Panc1 (cell line): ENCODE results near the gene PALD1. TPM values are rescaled to one million over a fixed set of nuclear protein-coding genes. Genes with fewer than 3 reads are reported as not detected.

ENCODE experiments used
- ATAC-seq: fragments of 200-7000 bp; cut with Tn5 transposase; 2 replicates; pipeline ENCODE4 v1.9.1; 2020; ENCODE audit warnings: mild to moderate bottlenecking, moderate library complexity
- BruUV-seq: library from RNA; stranded (reverse); fragments of 400-500 nt; replicated peaks from 2 replicates; lab custom pipeline; 2021; lab: Mats Ljungman, UMichigan
- CTCF ChIA-PET: fragments of 300-600 bp; sonication (Branson Sonifier 250); formaldehyde crosslinking; loops from one replicate; lab custom pipeline; 2022; ENCODE audit warnings: antibody characterized with exemption; lab: Charles Lee
- POLR2A ChIA-PET: fragments of 300-600 bp; sonication (Branson Sonifier 250); formaldehyde crosslinking; loops from one replicate; lab custom pipeline; 2022; ENCODE audit warnings: antibody characterized with exemption; lab: Charles Lee
- DNase-seq: peaks from one replicate; pipeline ENCODE4 v3.0.0-alpha.2; 2010; ENCODE audit warnings: low read depth, low spot score
- H3K27ac ChIP-seq: 2 replicates; pipeline ENCODE4 v1.5.1; 2011; ENCODE audit warnings: mild to moderate bottlenecking, low read length, inconsistent platforms
- H3K27me3 ChIP-seq: fragments of 200-500 bp; sonication (Bioruptor generic); 2 replicates; pipeline ENCODE4 v1.6.0; 2014; ENCODE audit warnings: low read length, inconsistent platforms; ENCODE audit not compliant: control insufficient read depth, insufficient read depth
- H3K36me3 ChIP-seq: fragments of 200-500 bp; sonication (Bioruptor generic); 2 replicates; pipeline ENCODE4 v1.5.1; 2014; ENCODE audit warnings: inconsistent platforms, mild to moderate bottlenecking, low read length, moderate library complexity; ENCODE audit not compliant: control insufficient read depth, insufficient read depth
- H3K4me1 ChIP-seq: 2 replicates; pipeline ENCODE4 v1.5.1; 2011; ENCODE audit warnings: inconsistent platforms, mild to moderate bottlenecking, low read length, moderate library complexity; ENCODE audit not compliant: control insufficient read depth, insufficient read depth
- H3K4me3 ChIP-seq, 2 experiments: 2 replicates each; pipeline ENCODE4 v1.5.1; 2011 to 2012; ENCODE audit warnings: low read depth in 2 of 2, low read length in 2 of 2, mild to moderate bottlenecking in 2 of 2, inconsistent platforms in 1 of 2, moderate library complexity in 1 of 2
- H3K9me3 ChIP-seq: fragments of 200-500 bp; sonication (Bioruptor generic); 2 replicates; pipeline ENCODE4 v1.5.1; 2014; ENCODE audit warnings: low read depth, mild to moderate bottlenecking, inconsistent platforms, low read length, moderate library complexity; ENCODE audit not compliant: control insufficient read depth, insufficient read depth
- CTCF ChIP-seq: fragments of 450-650 bp; IDR thresholded peaks from 2 replicates; pipeline ENCODE4 v1.5.1; 2017; ENCODE audit warnings: mild to moderate bottlenecking
- POLR2AphosphoS5 ChIP-seq: IDR thresholded peaks from 2 replicates; pipeline ENCODE4 v1.6.1; 2012; ENCODE audit warnings: mild to moderate bottlenecking, low read depth, low read length, moderate library complexity
- REST ChIP-seq, 2 experiments: IDR thresholded peaks; 2 replicates each; pipeline ENCODE4 v1.6.1; 2011 to 2012; ENCODE audit warnings: low read depth in 2 of 2, control low read depth in 1 of 2, low read length in 1 of 2, mild to moderate bottlenecking in 1 of 2, moderate library complexity in 1 of 2; ENCODE audit not compliant: insufficient read depth in 1 of 2
- SIN3A ChIP-seq: IDR thresholded peaks from 2 replicates; pipeline ENCODE4 v1.6.1; 2012; ENCODE audit warnings: low read depth, mild to moderate bottlenecking, low read length, moderate library complexity, borderline replicate concordance; ENCODE audit not compliant: insufficient read depth
- TCF7L2 ChIP-seq: IDR thresholded peaks from 2 replicates; pipeline ENCODE4 v1.6.1; 2011; ENCODE audit warnings: mild to moderate bottlenecking, low read depth, low read length, inconsistent platforms
- in situ Hi-C: cut with HindIII; loops from 2 replicates; pipeline ENCODE4 v1.10.0; 2016; ENCODE audit warnings: low sequenced_read_pairs, low pct_unique_long_range_greater_than_20kb
- intact Hi-C: fragments of 100-400 bp; cut with micrococcal nuclease; formaldehyde crosslinking; loops from one replicate; pipeline ENCODE4 v1.10.0; 2022; ENCODE audit not compliant: unreplicated experiment
- total RNA-seq: library from RNA; stranded (reverse); gene quantifications from one replicate; pipeline ENCODE4 v1.2.1, GENCODE V29; 2021; ENCODE audit not compliant: unreplicated experiment

PALD1 gene
- total RNA-seq, 1 experiment from 2014 or later: 3.0 TPM

- no TSS peak for BruUV-seq
- CTCF ChIA-PET: no interaction called here
Measured at GRCh38 chr10:70595566-70596016, 117.0 kb downstream of the PALD1 start.

GRCh38 chr10:70596110-70596798, 117.7 kb downstream of the PALD1 start:
- TF ChIP-seq TCF7L2 (no peak), POLR2AphosphoS5 (no peak), REST (IDR thresholded peaks at IDR 0.05; ENCODE audit: insufficient read depth in 1 of 2, low read depth in 2 of 2, low read length in 1 of 2) (no peak), SIN3A (no peak), CTCF (no peak)
- DNase-seq: no peak
- H3K27ac ChIP-seq: no peak overlapping the region
- CTCF ChIA-PET: no interaction called here
- H3K4me1 ChIP-seq: no peaks in the 10 kb centered on the region
- POLR2A ChIA-PET: interaction anchor here (0.6 kb wide), 1 partner anchor 22 kb away, joined by 3 read pairs; no protein-coding TSS in a partner anchor
- intact Hi-C loops (no loop called here), in situ Hi-C loops (no loop called here)
- H3K4me3 ChIP-seq: no peak overlapping the region
- no peaks in the 10 kb centered on the region for H3K27me3 ChIP-seq
- H3K36me3 ChIP-seq: no peaks in the 10 kb centered on the region
- H3K9me3 ChIP-seq: no peaks in the 10 kb centered on the region
- no peak for ATAC-seq
- BruUV-seq: no TSS peak

More at GRCh38 chr10:70595566-70596016, 117.0 kb downstream of the PALD1 start:
- DNase-seq: no peak
- TF ChIP-seq CTCF: no peak
- TF ChIP-seq SIN3A: no peak
- TF ChIP-seq REST (IDR thresholded peaks at IDR 0.05; ENCODE audit: insufficient read depth in 1 of 2, low read depth in 2 of 2, low read length in 1 of 2): no peak
- no peak for TF ChIP-seq POLR2AphosphoS5
- no peak for TF ChIP-seq TCF7L2
- POLR2A ChIA-PET: no interaction called here
- H3K27ac ChIP-seq: no peak overlapping the region
- H3K27me3 ChIP-seq: peaks cover 3% of the 10 kb centered on the region; the same call in 1 of the 2 replicates
- in situ Hi-C loops (no loop called here), intact Hi-C loops (no loop called here)
- no peak overlapping the region for H3K4me3 ChIP-seq
- H3K36me3 ChIP-seq: no peaks in the 10 kb centered on the region
- ATAC-seq: no peak
- no peaks in the 10 kb centered on the region for H3K4me1 ChIP-seq
- H3K9me3 ChIP-seq: no peaks in the 10 kb centered on the region
